Cardiac fibroblast (primary cell): ENCODE data around the gene CCL5.
A peak's percentile ranks its signal among the peaks of the same experiment; 100 is the strongest.
"Not testable (repeated sequence)": the region's sequence is repeated elsewhere in the genome, so short reads cannot be mapped to it uniquely, and the experiment has no call there.

Source experiments
- DNase-seq, 2 donors: peaks; one replicate each; pipeline versions ENCODE4 v3.0.0 to v3.0.0-alpha.2; 2010; ENCODE audit warnings: low read depth in 2 of 2
- H3K4me3 ChIP-seq, 2 donors: replicated peaks in 1 of 2; 1 replicate in 1 of 2; 2 replicates in 1 of 2; pipeline ENCODE4 v1.5.1; 2011; ENCODE audit warnings: low read depth in 2 of 2, low read length in 2 of 2, mild to moderate bottlenecking in 2 of 2, moderate library complexity in 1 of 2
- TF ChIP-seq, protein P1 (sequence below): IDR thresholded peaks from one replicate; pipeline ENCODE4 v1.5.1; 2011; ENCODE audit warnings: low read depth, mild to moderate bottlenecking, low read length, inconsistent platforms

The CCL5 gene

DNA sequence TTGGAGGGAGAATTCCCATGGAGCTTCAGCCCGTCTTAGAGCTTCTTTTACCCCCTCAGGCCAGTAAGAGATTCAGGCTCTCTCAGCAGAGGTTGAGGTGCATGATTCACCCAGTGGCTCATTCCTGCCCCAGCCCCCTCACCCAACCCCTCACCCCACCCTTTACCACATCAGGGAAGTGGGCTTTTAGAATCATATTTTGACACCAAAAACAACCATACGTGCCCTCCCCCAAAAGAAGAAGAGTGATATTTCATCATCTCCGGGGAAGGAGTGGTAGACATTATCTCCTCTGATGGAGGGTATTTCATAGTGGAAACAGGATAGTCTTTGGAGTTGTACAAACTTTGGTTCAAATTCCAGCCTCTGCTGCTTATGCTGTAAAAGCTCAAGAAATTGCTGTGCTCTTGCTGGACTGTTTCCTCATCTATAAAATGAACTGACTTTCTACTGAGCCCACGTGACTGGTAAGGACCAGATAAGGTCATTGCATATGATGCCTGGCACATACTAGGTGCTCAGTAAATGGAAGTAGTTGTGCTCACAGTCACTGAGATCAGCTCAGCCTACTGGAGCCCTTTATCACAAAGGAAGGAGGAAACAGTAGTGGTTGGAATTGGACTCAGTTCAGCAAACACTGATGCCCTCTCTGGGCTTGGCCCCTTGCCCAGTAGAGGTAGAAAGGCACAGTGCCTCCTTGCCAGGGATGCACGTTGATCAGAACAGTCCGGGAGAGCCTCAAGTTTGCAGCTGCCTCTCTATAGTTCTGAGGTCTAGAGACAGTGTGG, 18.3 kb upstream of the CCL5 start:
- no peak for DNase-seq

DNA sequence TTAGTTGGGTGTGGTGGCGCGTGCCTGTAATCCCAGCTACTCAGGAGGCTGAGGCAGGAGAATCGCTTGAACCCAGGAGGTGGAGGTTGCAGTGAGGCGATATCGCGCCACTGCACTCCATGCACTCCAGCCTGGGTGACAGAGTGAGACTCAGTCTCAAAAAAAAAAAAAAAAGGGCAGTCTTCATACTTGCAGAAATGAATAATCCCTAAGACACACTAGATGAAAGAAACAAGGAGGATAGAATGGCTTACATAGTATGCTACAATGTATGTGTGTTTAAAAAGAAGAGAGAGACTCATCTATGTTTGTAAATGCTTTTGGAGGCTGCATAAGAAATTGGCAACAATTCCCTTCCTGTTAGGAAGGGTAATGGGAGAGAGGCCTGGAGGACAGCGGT, 17.6 kb upstream of the CCL5 start:
- not testable (repeated sequence) for H3K4me3 ChIP-seq, DNase-seq

More for the DNA sequence above, 18.3 kb upstream of the CCL5 start:
- TF ChIP-seq, protein P1, sequence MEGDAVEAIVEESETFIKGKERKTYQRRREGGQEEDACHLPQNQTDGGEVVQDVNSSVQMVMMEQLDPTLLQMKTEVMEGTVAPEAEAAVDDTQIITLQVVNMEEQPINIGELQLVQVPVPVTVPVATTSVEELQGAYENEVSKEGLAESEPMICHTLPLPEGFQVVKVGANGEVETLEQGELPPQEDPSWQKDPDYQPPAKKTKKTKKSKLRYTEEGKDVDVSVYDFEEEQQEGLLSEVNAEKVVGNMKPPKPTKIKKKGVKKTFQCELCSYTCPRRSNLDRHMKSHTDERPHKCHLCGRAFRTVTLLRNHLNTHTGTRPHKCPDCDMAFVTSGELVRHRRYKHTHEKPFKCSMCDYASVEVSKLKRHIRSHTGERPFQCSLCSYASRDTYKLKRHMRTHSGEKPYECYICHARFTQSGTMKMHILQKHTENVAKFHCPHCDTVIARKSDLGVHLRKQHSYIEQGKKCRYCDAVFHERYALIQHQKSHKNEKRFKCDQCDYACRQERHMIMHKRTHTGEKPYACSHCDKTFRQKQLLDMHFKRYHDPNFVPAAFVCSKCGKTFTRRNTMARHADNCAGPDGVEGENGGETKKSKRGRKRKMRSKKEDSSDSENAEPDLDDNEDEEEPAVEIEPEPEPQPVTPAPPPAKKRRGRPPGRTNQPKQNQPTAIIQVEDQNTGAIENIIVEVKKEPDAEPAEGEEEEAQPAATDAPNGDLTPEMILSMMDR, result no peak
- no peak overlapping the region for H3K4me3 ChIP-seq

DNA sequence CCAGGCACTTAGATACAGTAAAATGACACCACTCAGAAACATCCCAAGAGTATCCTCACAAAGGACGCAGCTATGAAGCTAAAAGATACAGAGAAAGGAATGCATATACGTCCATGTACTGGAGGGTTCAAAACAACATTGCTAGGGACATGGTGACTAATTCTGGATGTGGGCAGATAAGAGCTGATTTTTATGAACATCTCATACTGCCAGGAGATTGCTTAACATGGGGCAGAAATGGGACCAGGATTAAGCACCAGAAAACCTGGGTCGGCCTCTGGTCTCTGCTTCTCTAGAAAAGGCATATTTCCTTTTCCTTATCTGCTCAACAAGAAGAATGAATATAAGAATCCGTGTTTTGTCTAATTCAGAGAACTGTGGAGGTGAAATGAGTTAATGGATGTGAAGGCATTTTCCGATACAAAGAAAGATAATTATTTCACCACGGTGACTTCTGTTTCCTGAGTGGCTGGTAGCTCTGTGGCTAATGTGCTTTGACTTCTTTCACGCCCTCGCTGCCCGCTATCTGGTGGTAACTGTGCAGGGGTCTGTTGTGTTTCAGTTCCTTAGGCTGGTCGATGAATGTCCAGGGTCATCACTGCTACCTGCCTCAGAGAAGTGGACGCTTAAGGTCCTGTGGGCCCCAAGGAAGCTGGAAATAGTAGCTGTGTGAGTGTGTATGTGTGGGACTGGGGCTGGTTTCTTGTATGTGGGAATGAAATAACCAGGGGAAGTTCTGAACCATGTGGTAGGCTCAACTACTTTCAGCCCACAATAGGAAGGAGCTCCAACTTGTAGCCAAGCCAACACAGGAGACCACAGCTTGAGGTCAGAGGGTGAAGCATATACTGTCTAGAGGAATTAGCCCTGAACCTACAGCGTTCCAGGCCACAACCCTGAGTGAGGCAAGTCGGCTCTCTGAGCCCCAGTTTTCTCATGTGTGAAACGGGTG, 15.8 kb upstream of the CCL5 start:
- DNase-seq, result peak; percentile 83 to 90
- TF ChIP-seq, protein P1, result no peak

DNA sequence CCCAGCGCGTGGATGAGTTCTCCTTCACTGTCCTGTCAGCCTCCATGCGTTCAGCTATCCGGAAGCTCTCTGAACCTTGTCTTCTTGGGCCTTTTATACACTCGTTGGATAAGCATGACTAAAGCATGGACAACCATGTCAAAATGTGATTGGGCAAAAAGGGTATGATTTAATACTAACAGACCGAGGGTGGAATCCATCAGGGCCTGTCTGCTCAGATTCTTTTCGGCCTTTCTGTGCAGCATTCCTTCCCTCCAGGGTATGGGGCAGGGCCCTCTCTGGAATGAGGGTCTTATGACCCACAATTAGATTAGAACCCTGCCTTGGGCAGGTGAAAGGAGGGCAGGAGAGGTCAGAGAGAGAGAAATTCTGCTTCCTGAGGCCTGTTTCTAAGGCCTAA, 14.0 kb upstream of the CCL5 start:
- no peak for DNase-seq
- no peak overlapping the region for H3K4me3 ChIP-seq
- TF ChIP-seq, protein P1, result no peak

More for the DNA sequence above, 15.8 kb upstream of the CCL5 start:
- H3K4me3 ChIP-seq, result no peak overlapping the region

DNA sequence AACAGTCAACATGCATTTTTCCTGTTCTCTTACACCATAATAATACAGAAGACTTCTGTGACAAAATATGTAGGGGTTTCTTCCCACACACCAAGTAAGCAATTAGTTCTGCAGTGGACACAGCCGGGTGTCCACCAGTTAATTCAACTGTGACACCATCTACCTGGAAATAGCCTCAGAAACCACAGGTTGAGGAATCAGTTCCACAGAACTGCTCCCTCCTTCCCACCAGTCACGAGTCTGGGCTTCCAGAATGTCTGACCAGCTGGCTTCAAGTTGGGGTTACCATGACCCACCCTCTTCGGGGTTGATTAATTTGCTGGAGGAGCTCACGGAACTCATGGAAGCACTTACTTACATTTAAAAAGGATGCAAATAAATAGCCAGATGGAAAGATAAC, 13.6 kb upstream of the CCL5 start:
- no peak for DNase-seq
- TF ChIP-seq, protein P1, result no peak

DNA sequence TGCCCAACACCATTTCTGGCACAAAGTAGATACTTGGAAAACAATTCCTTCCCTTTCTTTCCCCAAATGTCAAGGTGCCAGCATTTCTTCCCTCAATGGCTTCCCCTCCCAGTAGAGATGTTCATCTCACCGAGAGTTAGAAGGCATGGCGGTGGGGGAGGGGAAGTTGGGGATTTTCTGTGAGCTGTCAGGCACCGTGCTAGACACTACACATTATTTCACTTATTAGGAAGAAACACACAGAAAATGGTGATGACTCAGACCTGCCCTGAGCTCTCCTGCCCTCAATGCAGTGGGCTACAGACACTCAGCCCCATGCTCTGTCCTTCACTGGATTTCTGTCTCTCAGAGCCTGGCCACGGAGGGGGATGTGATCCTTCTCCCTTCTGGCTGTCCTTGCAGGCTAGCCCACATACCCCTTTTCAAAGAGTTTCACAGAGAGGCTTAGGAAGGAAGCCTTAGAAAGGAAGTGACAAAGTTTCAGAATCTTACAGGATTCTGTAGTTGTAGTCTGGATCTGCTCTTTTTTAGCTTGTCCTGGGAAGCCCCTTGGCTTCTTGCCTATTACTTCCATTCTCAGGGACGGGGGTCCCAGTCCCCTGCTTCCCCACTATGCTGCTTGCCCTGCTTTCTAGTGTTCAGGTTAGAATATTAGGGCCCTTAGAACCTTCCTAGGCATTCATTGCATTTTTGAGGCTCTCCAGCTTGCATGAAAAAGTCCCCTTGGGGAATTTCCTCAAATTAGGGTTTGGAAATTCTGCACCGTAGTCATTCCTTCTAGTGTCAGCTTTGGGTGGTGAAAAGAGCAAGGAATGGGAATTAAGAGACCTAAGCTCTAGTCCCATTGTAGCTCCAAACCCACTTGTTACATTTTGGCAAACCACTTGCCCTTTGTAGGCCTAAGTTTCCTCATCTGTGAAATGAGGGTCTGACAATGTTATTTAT, 12.2 kb upstream of the CCL5 start:
- DNase-seq, result peak; percentile 63 to 68
- TF ChIP-seq, protein P1, result no peak
- H3K4me3 ChIP-seq, result no peak overlapping the region

More for the DNA sequence above, 13.6 kb upstream of the CCL5 start:
- no peak overlapping the region for H3K4me3 ChIP-seq
